GM18517 (cell line): ENCODE results near the gene OGFR.

ENCODE experiments used
- ATAC-seq: cut with Tn5 transposase; IDR thresholded peaks from one replicate; pipeline ENCODE4 v1.9.1; 2021; ENCODE audit warnings: mild to moderate bottlenecking, moderate library complexity; ENCODE audit not compliant: unreplicated experiment

OGFR gene, protein sequence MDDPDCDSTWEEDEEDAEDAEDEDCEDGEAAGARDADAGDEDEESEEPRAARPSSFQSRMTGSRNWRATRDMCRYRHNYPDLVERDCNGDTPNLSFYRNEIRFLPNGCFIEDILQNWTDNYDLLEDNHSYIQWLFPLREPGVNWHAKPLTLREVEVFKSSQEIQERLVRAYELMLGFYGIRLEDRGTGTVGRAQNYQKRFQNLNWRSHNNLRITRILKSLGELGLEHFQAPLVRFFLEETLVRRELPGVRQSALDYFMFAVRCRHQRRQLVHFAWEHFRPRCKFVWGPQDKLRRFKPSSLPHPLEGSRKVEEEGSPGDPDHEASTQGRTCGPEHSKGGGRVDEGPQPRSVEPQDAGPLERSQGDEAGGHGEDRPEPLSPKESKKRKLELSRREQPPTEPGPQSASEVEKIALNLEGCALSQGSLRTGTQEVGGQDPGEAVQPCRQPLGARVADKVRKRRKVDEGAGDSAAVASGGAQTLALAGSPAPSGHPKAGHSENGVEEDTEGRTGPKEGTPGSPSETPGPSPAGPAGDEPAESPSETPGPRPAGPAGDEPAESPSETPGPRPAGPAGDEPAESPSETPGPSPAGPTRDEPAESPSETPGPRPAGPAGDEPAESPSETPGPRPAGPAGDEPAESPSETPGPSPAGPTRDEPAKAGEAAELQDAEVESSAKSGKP

DNA sequence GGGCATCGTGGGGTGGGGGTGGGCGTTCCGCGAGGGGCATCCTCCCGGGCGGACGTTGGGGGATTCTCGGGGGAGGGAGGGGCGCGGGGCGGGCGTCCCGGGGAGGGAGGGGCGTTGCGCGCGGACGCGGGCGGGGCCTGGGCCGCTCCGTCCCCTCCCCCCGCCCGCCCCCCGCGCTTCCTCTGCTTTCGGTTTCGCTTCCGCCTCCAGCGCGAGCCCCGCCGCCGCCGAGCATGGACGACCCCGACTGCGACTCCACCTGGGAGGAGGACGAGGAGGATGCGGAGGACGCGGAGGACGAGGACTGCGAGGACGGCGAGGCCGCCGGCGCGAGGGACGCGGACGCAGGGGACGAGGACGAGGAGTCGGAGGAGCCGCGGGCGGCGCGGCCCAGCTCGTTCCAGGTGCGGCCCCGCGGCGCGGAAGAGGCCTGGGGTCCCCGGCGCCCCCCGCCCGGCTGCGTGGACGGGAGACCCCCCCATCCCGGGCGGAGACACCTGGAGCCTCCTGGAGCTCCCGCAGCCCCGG, at the start of gene OGFR:
Gene OGFR, plus strand, starts transcription at position 209 of the 528 bp plus-strand sequence. Its CDS starts 25 bp downstream, at position 234.
- no peak for ATAC-seq

DNA sequence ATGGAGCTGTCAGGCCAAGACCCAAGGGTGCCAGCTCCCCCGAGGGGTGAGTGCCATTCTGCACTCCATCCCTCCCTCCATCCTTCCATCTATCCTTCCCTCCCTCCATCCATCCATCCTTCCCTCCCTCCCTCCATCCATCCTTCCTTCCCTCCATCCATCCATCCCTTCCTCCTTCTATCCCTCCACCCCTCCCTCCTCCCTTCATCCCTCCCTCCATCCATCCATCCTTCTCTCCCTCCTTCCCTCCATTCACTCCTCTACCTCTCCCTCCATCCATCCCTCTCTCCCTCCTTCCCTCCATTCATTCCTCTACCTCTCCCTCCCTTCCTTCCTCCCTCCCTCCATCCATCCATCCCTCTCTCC, 49.7 kb upstream of the OGFR start:
- ATAC-seq, result no peak

DNA sequence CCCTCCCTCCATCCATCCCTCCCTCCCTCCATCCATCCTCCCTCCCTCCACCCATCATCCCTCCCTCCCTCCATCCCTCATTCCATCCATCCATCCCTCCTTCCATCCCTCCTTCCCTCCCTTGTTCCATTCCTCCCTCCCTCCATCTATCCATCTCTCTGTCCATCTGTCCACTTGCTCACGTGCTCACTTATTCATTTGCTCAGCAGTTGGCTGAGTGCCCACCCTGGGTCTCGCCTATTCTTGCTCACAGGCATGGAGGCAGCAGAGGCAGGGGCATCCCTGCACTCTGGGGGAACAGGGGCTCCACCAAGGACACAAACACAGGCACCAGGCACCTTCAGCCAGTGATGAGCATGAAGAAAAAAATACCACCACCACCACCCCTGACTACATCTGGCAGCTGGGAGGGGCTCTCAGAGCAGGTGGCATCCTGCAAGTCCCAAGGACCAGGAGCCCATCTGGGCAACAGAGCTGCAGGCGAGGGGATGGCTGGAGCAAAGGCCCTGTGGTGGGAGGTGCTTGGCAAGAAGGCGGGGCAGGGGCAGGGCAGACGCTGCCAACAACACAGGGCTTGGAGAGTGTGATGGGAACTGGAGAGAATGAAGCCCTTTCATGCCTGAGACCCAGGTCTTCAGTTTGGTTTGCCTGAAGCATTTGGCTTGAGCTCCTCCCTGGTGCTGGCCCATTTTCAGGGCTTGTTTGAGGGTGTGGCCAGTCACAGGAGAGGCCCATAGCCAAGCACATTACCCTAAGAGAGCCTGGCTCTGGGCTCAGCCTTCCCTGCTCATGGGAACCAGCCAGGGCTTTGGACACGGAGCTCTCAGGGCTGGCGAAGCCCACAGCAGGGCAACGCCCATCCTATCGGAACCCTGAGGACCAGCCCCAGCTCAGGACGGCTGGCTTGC, 48.6 kb upstream of the OGFR start:
- no peak for ATAC-seq

DNA sequence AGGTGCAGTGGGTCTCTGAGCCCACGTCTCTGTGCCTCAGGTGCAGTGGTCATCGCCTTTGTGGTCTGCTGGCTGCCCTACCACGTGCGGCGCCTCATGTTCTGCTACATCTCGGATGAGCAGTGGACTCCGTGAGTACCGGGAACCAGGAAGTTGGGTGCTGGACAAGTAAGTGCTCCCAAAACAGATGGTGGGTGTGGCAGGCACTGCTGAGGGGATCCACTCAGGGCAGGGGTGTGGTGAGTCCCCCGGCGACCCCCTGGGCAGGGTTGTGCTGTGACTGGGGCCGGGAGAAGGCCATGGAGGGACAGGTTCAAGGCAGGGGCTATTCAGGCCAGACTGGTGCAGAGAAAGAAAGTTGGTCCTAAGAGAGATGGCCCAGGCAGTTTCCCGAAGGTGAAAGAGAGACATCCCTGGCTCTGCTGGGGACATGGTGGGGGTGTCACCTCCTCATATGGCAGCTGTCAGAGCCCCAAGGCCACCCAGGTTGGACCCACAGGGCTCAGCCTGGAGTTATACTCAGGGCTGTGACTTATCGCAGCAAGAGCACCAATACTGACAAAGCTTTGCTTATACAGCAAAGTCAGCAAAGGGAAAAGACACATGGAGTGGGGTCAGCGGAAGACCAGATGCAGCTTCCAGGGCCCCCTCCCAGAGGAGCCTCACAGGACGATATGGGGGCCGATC, 46.3 kb upstream of the OGFR start:
- no peak for ATAC-seq

DNA sequence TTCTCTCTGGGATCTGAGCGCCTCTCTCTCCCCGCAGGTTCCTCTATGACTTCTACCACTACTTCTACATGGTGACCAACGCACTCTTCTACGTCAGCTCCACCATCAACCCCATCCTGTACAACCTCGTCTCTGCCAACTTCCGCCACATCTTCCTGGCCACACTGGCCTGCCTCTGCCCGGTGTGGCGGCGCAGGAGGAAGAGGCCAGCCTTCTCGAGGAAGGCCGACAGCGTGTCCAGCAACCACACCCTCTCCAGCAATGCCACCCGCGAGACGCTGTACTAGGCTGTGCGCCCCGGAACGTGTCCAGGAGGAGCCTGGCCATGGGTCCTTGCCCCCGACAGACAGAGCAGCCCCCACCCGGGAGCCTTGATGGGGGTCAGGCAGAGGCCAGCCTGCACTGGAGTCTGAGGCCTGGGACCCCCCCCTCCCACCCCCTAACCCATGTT, 44.6 kb upstream of the OGFR start:
- ATAC-seq, result no peak

DNA sequence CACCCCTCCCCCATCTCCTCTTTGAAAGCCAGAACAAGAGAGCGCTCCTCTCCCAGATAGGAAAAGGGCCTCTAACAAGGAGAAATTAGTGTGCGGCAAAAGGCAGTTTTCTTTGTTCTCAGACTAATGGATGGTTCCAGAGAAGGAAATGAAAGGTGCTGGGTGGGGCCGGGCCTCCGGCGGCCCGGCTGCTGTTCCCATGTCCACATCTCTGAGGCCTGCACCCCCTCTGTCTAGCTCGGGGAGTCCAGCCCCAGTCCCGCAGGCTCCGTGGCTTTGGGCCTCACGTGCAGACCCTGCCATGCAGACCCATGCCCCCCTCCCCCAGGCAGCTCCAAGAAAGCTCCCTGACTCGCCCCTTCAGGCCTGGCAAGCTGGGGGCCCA, 44.2 kb upstream of the OGFR start:
- ATAC-seq, result no peak

DNA sequence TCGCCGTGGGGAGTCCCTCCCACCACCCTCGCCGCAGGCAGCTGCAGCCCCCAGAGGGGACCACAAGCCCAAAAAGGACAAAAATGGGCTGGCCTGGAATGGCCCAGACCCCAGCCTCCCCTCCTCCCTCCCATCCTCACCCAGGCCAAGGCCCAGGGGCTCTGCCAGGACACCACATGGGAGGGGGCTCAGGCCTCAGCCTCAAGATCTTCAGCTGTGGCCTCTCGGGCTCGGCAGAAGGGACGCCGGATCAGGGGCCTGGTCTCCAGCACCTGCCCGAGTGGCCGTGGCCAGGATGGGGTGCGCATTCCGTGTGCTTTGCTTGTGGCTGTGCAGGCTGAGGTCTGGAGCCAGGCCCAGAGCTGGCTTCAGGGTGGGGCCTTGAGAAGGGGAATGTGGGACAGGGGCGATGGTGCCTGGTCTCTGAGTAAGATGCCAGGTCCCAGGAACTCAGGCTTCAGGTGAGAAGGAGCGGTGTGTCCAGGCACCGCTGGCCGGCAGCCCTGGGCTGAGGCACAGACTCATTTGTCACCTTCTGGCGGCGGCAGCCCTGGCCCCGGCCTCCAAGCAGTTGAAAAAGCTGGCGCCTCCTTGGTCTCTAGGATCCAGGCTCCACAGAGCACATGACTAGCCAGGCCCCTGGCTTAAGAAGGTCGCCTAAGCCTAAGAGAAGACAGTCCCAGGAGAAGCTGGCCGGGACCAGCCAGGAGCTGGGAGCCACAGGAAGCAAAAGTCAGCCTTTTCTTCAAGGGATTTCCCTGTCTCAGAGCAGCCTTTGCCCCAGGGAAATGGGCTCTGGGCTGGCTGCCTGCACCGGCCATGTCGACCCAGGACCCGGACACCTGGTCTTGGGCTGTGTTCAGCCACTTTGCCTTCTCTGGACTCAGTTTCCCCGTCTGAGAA, 43.5 kb upstream of the OGFR start:
- no peak for ATAC-seq

DNA sequence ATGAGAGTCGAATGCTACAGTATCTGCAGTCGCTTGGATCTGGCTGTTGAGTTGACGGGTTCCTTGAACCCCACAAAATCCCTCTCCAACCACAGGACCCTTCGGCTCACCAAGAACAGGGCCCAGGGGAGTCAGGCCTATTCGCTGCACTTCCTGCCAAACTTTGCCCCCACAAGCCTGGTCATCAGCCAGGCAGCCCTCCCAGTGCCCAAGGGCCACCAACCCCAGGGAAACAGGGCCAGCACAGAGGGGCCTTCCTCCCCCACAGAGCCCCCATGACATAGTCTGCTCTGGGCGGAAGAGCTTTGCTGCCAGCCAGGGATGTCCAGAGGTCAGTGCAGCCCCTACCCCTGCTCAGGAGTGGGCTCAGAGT, 42.9 kb upstream of the OGFR start:
- no peak for ATAC-seq

DNA sequence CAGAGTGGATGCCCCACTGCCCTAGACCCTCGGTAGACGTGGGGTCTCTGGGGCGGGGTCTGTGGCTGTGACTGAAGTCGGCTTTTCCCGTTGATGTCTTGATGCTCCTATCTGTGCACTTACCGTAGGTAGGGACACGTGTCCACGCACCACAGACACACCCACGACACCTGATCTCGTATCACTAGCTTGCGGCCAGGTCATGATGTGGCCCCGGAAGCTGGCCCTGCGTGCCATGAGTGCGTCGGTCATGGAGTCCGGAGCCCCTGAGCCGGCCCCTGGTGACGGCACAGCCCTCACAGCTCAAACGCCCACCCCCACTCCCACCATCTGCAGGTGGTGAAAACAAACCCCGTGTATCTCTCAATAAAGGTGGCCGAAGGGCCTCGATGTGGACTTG, 42.3 kb upstream of the OGFR start:
- no peak for ATAC-seq

DNA sequence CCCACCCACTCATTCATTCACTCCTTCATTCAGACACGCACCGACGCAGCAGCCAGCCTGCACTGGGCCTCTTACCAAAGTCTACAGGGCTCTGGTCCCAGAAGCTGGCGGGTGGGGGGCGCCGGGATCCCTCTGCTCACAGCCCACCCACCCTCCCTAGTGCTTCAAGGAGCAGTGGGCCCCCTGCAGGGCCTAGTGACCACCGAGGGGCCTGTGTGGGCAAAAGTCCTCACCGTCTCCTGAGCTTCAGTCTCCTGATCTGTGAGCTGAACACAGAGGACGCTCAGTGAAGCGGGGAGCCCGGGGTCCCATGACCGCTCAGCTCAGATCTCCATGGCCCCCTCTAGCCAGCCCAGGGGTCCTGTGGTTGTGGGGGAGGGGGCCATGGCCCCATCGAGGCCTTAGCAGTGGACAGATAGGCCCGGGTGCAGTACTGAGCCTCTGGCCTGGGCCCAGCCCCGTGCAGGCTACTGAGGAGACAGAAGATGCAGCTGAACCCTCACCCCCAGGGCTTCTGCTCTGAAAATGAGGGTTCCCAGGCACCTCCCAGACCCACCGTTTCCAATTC, 41.8 kb upstream of the OGFR start:
- ATAC-seq, result no peak

DNA sequence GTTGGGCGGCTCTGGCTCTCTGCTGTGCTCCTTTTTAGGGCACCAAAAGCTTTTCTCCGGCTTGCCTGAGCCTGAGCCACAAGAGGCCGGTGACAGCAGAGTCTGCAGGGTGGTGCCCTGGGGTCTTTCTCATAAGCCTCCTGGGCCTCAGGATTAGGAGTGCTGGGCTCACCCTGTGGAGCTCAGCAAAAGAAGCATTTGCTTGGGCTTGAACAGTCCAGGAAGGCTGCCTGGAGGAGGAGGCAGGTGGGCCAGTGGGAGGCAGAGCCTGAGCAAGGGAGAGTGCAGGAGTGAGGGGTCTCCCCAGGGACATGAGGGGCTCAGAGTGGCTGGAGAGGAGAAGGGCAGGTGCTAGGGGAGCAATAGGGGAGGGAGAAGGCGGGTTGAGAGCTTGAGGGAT, 41.2 kb upstream of the OGFR start:
- no peak for ATAC-seq

DNA sequence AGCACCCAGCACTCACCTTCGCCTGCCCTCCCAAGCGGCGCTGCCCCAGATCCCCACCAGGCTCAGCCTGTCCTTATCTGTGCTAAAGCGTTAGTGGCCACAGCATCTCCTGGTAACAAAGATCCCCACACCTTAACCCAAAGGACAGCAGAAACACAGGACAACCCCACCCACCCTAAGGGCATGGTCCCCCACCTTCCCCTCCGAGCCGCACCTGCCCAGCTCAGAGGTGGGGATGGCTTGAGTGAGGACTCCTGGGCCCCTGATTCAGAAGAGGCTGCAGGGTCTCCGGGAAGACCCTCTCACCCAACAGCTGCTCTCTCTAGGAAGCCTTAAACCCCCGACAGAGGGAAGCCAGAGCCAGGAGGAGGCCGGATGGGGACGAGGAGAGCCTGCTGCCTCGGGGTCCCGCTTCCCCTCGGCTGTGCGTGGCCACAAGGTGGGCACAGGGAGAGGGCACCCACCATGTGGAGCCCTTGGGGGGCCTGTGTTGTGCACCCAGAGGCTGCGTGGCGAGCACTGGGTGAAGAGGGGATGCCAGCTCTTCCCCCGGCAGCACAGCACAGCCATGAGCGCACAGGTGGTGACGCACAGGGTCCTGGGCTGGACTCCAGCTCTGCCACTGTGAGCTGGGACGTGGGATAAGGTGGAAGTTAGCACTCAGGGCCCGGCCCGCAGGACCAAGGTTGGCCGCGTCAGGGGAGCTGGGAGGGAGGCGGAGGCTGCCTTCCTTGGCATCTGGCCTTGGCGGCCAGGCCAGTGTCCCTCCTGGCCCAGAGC, 40.3 kb upstream of the OGFR start:
- ATAC-seq, result no peak

DNA sequence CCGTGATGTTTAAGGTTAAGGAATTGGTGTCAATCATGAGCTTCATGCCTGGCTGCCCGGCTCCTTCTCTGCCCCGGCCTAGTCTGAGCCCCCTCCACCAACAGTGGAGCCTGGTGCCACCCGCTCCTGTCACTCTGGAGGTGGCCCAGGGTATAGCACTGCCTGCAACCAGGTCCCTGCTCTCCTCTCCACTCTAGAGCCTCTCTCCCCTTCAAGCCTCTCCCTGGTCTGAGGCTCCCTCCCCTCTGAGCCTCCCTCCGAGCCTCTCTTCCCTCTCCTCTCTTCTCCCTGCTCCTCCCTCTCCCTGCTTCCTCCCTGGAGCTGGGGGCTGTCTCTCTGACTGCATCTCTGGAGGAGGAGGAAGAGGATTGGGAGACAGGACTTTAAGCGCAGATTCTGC, 39.6 kb upstream of the OGFR start:
- ATAC-seq, result no peak

DNA sequence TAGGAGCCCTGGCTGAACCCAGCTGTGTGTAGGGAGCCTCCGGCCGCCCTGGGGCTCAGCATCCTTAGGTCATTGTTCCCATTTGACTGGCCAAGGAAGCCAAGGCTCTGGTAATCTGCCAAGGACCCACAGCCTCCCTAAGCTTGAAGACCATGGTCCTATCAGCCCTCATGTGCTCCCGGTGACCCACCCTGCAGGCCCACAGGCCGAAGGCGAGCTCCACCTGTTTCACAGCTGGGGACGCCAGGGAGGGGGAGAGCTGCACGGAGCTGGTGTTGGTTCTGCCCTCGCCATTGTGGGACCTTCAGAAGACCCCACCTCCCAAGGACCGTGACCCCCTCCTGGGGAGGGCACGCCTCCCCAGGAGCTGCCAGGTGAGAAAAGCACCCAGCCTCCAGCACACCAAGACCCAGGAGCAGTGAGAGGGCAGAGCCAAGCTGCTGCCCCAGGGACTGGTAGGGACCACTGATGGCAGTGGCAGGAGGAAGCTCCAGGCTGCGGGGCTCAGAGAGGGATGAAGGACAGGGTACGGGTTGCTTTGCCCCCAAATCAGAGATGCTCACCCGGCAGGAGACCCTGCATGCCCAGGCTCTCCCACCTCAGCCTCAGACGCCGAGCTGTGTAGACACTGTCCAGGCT, 39.1 kb upstream of the OGFR start:
- ATAC-seq, result no peak

DNA sequence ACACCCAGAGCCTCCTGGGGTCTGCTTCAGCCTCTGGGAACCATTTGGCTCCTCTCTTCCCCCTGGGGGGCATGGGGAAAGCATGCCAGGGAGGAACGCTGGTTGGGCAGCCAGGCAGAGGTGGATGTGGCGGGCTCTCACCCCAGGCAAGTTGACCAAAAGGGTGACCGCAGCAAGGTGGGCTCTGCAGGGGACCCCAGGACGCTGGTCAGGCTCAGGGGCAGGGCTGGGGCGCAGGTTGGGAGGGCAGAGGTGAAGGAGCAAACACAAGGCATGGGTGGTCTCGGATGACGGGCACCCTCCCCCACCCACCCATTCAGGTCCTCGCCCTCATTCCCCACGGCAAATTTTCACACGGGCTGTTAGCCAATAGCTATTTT, 38.6 kb upstream of the OGFR start:
- ATAC-seq, result no peak

DNA sequence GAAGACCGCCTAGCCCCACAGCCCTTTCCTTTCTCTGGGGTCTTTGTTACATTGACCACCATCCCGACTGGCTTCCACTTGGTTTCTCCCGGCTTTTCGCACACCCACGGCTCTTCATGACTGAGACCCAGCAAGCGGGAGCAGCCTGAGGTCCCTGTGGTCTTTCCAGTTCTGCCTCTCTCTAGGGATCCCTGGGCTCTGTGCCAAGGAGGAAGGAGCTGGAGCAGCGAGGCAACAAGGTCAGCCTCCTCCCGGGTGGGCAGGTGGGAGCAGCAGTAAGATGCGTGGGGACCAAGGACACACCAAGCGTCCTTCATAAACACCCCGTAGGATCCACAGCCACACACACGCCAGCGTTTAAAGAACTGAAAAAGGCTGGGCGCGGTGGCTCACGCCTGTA, 37.9 kb upstream of the OGFR start:
- ATAC-seq, result no peak

DNA sequence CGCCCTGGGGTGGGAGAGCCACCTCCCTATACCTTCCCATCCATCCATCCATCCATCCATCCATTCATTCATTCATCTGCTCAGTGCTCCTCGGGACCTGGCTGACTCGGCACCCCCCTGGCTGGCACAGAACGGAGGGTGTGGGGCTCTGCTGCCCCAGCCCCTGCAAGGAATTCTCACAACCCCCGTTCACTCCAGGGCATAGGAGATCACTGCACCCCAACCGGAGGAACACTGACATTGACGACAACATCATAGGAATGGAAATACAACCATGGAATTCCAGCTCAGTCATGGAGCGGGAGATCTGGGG, 36.4 kb upstream of the OGFR start:
- ATAC-seq, result no peak

DNA sequence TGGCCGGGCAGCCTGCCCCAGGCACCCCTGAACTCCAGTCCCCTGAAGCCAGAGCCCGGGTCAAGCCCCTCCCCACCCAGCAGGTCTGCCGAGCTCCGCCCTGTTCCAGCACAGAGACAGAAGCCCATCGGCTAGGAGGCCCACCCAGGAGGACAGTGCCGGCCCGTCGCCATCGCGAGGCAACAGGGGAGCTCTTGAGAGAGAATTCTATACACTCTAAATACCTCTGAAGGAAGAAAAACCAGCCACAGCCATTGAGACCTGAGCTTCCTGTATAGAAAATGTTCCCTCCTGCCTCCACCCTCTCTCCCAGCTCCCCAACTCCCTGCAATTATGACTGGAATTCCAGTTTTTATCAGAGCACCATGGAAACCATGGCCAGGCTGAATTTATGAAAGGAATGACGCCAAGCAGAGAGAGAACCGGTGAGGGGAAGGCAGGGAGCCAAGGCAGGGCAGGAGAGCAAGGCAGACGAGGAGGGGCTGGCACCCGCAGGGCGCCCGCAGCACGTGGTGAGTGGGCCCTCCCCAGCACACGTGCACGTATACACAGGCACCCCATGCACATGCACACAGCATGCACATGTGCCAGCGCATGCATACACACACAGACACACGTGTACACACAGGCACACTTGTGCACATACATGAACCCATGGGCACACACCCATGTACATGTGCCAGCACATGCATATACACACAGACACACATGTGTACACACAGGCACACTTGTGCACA, 35.9 kb upstream of the OGFR start:
- no peak for ATAC-seq
